GM21529 (cell line): ENCODE data around the gene OR9G1.
"Not testable (repeated sequence)": the region's sequence is repeated elsewhere in the genome, so short reads cannot be mapped to it uniquely, and the experiment has no call there.

Experiments used
- ATAC-seq: cut with Tn5 transposase; IDR thresholded peaks from one replicate; pipeline ENCODE4 v1.9.1; 2021; ENCODE audit not compliant: unreplicated experiment

The OR9G1 gene

GRCh38 chr11:56698795-56699194, at the start of gene OR9G1:
Gene OR9G1, plus strand, starts transcription at chr11:56699095. Its CDS starts 1,293 bp downstream, at chr11:56700388.
- no peak for ATAC-seq

- no peak for ATAC-seq
Observed at GRCh38 chr11:56659755-56660154, 39.1 kb upstream of the OR9G1 start.

- no peak for ATAC-seq
Observed at GRCh38 chr11:56663386-56663785, 35.5 kb upstream of the OR9G1 start, which contains the start of gene OR5AR1. Gene OR5AR1, plus strand, starts transcription at chr11:56663686. Its CDS starts 0 bp downstream, at chr11:56663686.

- ATAC-seq: no peak
Observed at GRCh38 chr11:56670984-56671383, 27.9 kb upstream of the OR9G1 start.

GRCh38 chr11:56688554-56689100, 10.3 kb upstream of the OR9G1 start:
- no peak for ATAC-seq

GRCh38 chr11:56691179-56691578, 7.7 kb upstream of the OR9G1 start:
- ATAC-seq: not testable (repeated sequence)

GRCh38 chr11:56693428-56693827, 5.5 kb upstream of the OR9G1 start:
- ATAC-seq: no peak

GRCh38 chr11:56700242-56700913, 1.5 kb downstream of the OR9G1 start:
- ATAC-seq: no peak

GRCh38 chr11:56700914-56701485, 2.1 kb downstream of the OR9G1 start:
- no peak for ATAC-seq

- no peak for ATAC-seq
Observed at GRCh38 chr11:56705784-56706396, 7.0 kb downstream of the OR9G1 start.

GRCh38 chr11:56706486-56706885, 7.6 kb downstream of the OR9G1 start:
- no peak for ATAC-seq

- ATAC-seq: no peak
Observed at GRCh38 chr11:56714206-56714605, 15.3 kb downstream of the OR9G1 start.

- ATAC-seq: no peak
Observed at GRCh38 chr11:56716379-56716854, 17.5 kb downstream of the OR9G1 start.

GRCh38 chr11:56720513-56720912, 21.6 kb downstream of the OR9G1 start:
- no peak for ATAC-seq

GRCh38 chr11:56740107-56740506, 41.2 kb downstream of the OR9G1 start:
- no peak for ATAC-seq

GRCh38 chr11:56740886-56741285, 42.0 kb downstream of the OR9G1 start:
- no peak for ATAC-seq

- no peak for ATAC-seq
Observed at GRCh38 chr11:56748597-56748996, 49.7 kb downstream of the OR9G1 start, which contains the start of gene OR9G4. Gene OR9G4, minus strand, starts transcription at chr11:56748697. Its CDS starts 4,931 bp downstream, at chr11:56743766.

GRCh38 chr11:56750190-56750589, 51.3 kb downstream of the OR9G1 start:
- no peak for ATAC-seq

- ATAC-seq: no peak
Observed at GRCh38 chr11:56751480-56751879, 52.6 kb downstream of the OR9G1 start.
